Ramos (cell line): ENCODE results near the gene DHX34.
"Not testable (repeated sequence)": the region's sequence is repeated elsewhere in the genome, so short reads cannot be mapped to it uniquely, and the experiment has no call there.

Source experiments
- in situ Hi-C: fragments of 300-500 bp; cut with MboI; formaldehyde crosslinking; loops from one replicate; pipeline ENCODE4 v1.14.3; 2022; ENCODE audit warnings: low sequenced_read_pairs; ENCODE audit not compliant: unreplicated experiment

DHX34 gene, protein sequence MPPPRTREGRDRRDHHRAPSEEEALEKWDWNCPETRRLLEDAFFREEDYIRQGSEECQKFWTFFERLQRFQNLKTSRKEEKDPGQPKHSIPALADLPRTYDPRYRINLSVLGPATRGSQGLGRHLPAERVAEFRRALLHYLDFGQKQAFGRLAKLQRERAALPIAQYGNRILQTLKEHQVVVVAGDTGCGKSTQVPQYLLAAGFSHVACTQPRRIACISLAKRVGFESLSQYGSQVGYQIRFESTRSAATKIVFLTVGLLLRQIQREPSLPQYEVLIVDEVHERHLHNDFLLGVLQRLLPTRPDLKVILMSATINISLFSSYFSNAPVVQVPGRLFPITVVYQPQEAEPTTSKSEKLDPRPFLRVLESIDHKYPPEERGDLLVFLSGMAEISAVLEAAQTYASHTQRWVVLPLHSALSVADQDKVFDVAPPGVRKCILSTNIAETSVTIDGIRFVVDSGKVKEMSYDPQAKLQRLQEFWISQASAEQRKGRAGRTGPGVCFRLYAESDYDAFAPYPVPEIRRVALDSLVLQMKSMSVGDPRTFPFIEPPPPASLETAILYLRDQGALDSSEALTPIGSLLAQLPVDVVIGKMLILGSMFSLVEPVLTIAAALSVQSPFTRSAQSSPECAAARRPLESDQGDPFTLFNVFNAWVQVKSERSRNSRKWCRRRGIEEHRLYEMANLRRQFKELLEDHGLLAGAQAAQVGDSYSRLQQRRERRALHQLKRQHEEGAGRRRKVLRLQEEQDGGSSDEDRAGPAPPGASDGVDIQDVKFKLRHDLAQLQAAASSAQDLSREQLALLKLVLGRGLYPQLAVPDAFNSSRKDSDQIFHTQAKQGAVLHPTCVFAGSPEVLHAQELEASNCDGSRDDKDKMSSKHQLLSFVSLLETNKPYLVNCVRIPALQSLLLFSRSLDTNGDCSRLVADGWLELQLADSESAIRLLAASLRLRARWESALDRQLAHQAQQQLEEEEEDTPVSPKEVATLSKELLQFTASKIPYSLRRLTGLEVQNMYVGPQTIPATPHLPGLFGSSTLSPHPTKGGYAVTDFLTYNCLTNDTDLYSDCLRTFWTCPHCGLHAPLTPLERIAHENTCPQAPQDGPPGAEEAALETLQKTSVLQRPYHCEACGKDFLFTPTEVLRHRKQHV

DNA sequence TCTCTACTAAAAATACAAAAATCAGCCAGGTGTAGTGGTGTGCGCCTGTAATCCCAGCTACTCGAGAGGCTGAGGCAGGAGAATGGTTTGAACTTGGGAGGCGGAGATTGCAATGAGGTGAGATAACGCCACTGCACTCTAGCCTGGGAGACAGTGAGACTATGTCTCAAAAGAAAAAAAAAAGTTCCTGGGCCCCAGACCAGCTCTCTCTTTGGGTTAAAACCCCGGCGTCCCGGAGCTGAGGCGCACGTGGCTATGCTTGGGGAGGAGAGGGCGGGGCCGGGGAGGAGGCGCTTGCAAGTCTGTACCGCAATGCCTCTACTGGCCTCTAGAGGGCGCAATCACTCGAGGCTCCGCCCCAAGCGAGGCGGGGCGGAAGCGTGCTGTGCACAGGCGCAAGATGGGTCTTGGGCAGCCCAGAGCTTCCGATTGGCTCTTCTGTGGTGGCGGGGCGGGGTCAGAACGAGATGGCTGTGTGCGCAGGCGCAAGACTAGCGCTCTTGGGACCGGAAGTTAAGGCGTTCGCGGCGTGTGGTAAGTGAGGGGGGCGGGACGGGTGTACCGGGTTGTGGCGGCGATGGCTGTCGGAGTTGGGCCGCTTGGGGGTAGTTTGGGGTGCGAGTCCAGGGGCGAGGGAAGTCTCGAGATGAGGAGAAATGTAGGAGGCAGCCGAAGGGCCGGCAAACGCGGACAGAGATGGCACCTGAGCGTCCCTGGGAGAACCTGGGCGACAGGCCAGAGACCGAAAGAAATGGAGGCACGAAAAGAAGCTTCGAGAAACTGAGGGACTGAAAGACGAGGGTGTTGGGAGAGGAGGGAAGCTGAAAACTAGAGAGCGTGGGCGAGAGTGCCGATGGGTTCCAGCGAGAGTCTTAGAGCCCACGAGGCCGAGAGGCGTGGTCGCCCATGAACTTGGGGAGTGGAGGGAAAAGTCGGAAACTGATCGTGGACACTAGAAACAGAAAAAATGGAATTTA is at the start of gene DHX34:
DHX34 (plus strand) TSS at position 497 of the 977 bp plus-strand sequence. CDS start 3,716 bp downstream, outside the sequence.
- in situ Hi-C loops = no loop called here

DNA sequence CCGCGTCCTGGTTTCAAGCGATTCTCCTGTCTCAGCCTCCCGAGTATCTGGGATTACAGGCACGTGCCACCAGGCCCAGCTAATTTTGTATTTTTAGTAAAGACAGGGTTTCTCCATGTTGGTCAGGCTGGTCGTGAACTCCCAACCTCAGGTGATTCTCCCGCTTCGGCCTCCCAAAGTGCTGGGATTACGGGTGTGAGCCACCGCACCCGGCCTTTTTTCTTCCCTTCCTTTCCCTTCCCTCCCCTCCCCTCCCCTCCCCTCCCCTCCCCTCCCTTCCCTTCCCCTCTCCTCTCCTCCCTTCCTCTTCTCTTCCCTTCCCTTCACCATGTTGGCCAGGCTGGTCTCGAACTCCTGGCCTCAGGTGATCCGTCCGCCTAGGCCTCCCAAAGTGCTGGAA is 48.2 kb upstream of the DHX34 start:
- in situ Hi-C loops = not testable (repeated sequence)

DNA sequence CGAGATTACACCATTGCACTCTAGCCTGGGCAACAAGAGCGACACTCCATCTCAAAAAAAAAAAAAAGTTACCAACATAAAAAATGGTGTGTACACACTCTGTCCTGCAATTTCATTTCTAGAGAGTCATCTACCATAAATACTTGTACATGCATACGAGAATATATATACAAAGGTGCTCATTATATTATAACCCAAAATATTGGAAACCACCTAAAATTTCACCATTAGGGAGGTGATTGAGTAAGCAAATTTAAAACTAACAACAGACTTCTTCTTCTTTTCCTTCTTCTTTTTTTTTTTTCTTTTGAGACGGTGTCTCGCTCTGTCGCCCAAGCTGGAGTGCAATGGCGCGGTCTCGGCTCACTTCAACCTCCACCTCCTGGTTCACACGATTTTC is 46.9 kb upstream of the DHX34 start:
- in situ Hi-C loops = no loop called here

- in situ Hi-C loops = no loop called here
These were observed 45.1 kb upstream of the DHX34 start for GRCh38 chr19:47303966-47304365.

GRCh38 chr19:47305309-47305751 is 43.8 kb upstream of the DHX34 start:
- in situ Hi-C loops = no loop called here

DNA sequence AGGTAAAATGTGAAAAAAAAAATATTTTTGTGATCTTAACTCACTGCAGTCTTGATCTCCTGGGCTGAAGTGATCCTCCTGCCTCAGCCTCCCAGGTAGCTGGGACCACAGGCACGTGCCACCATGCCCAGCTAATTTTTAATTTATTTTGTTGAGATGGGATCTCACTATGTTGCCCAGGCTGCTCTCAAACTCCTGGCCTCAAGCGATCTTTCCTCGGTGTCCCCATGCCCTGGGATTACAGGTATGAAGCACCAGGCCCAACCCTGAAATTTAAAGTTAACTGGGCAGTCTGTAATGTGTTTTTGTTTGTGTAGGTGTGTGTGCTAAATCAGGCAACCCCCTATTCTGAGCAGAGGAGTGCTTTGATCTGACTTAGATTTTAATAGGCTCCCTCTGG is 42.8 kb upstream of the DHX34 start:
- in situ Hi-C loops = no loop called here

DNA sequence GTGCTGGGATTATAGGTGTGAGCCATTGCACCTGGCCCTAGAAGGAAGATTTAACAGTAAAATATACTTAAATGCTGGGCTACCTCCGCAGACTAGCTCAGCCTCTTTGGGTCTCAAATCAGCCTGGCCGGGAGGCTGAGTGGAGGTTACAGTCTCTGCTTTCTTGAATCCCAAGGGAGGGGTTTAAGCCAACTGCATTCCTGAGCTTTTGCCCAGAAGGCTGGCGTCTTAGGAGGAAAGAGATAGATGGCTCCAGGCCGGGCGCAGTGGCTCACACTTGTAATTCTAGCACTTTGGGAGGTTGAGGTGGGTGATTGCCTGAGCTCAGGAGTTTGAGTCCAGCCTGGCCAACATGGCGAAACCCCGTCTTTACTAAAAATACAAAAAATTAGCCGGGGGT is 40.1 kb upstream of the DHX34 start:
- in situ Hi-C loops = no loop called here

GRCh38 chr19:47309608-47310007 is 39.5 kb upstream of the DHX34 start, which contains the start of gene C5AR1:
C5AR1 (plus strand) TSS chr19:47309861; CDS start chr19:47309896, 35 bp downstream.
- in situ Hi-C loops = no loop called here

DNA sequence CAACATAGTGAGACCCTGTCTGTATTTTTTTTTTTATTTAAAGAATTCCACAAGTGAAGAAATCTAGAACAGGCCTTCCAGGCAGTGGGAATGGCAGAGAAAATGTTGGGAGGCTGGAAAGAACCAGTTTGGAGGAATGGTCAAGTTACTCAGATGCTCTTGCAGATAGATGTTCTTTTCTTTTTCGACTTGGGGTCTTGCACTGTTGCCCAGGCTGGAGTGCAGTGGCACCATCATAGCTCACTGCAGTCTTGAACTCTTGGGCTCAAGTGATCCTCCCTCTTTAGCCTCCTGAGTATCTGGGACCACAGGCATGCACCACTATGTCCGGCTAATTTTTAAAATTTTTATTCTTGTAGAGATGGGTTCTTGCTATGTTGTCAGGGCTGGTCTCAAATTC is 38.8 kb upstream of the DHX34 start:
- in situ Hi-C loops = no loop called here

- in situ Hi-C loops = no loop called here
These were observed 38.3 kb upstream of the DHX34 start for GRCh38 chr19:47310819-47311218.

DNA sequence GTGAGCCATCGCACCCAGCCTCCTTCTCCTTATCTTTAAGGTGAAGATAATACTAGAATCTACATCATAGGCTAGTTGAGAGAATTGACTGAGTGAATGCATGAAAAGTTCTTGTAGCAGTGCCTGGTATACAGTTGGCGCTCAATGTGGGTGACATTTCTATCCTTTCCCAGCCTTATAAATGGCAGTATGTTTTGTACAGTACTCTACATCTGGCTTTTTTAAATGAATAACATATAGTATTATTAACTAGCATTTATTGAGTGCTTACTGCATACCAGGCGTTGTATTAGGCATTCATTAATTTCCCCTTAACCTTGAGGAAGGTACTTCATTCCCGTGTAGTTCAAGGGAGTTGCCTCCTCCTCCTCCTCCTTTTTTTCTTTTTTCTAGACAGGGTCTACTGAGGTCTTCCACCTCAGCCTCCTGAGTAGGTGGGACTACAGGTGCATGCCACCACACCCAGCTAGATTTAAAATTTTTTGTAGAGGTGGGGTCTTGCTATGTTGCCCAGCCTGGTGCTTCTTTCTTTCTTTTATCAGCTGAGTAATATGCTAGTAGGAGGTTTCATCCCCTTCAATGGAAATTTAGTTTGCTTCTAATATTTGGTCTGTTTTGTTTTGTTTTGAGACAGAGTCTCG is 36.6 kb upstream of the DHX34 start:
- in situ Hi-C loops = no loop called here

DNA sequence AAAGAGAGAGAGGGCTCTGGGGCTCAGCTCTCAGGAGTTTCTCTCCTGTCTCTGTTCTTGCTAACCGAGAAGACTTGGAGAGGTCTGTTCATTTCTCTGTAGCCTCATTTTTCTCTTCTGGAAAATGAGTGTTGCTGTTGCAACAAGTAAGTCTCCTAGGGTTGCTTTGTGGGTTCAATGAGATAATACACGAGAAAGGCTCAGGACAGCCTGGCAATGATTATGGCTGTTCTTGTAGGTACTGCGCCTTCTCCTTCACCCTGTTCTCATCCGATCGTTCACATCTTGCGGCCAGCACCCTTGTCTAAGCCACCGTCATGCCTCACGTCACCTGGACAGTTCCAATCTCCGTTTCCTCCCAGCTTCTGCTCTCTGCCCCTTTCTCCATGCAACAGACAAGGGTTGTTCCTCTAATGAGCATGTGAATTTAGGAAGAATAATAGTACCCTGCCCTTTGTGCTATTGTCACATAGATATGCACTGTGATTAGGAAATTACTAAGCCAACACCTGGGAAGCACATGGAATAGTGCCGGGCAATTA is 35.3 kb upstream of the DHX34 start:
- in situ Hi-C loops = no loop called here

DNA sequence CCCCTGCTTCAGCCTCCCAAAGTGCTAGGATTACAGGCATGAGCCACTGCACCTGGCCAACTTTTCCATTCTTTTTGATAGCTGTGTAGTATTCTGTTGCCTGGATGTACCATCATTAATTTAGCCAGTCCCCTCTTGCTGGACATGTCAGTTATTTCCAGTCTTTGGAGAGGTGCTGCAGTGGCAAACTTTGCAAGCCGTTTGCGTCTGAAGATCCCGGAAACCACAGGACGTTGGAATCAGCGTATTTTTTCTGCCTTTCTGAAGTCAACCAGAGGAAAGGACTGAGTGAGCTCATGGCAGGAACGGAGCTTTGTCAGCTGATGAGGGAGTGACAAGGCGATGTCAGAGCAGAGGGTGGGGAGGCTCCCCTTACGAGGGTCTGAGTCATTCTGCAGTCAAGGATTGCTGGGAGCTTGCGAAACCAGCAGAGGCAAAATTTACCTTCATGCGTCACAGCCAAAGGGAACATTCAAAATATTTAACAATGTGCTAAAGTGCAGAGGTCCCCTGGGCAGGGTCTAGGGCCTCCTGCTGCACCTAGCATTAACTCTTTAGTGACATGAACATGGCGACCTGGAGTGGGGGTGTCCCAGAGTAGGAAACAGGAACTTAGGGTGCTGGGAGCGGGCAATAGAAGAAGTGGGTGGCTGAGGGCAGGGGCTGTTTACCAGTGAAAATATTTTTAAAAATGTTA is 33.8 kb upstream of the DHX34 start:
- in situ Hi-C loops = no loop called here

DNA sequence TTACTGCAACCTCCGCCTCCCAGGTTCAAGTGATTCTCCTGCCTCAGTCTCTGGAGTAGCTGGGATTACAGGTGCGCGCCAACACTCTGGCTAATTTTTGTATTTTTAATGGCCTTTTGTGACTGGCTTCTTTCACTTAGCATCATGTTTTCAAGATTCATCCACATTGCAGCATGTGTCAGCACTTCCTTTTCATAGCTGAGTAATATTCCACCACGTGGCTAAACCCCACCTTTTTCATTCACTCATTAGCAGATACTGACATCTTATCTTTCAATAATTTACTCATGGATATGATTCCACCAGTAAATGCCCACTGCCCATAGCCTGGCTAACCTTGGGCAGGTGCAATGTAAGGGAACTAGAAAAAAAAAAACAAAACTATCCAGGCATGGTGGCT is 32.6 kb upstream of the DHX34 start:
- in situ Hi-C loops = no loop called here

GRCh38 chr19:47319923-47320871 is 28.9 kb upstream of the DHX34 start:
- in situ Hi-C loops = no loop called here

GRCh38 chr19:47321630-47322029 is 27.5 kb upstream of the DHX34 start:
- in situ Hi-C loops = no loop called here

DNA sequence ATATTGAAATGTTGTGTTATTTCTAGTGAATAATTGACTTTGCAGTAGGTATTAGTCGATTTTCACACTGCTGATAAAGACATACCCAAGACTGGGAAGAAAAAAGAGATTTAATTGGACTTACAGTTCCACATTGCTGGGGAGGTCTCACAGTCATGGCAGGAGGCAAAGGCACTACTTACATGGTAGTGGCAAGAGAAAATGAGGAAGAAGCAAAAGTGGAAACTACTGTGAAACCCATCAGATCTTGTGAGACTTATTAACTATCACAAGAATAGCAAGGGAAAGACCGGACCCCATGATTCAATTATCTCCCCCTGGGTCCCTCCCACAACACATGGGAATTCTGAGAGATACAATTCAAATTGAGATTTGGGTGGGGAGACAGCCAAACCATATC is 27.1 kb upstream of the DHX34 start:
- in situ Hi-C loops = no loop called here
